HL-60 (cell line): ENCODE results near the gene TBXAS1.

Source experiments
- CTCF ChIP-seq: IDR thresholded peaks from one replicate; pipeline ENCODE4 v1.5.1; 2011; ENCODE audit warnings: low read length, control low read depth, inconsistent platforms; ENCODE audit not compliant: insufficient read depth
- POLR2AphosphoS5 ChIP-seq: IDR thresholded peaks from 2 replicates; pipeline ENCODE4 v1.6.1; 2012; ENCODE audit warnings: low read depth
- REST ChIP-seq: IDR thresholded peaks from 2 replicates; pipeline ENCODE4 v1.6.1; 2012; ENCODE audit warnings: low read depth; ENCODE audit not compliant: insufficient replicate concordance

GRCh38 chr7:139950881-139951525 is 121.9 kb downstream of the TBXAS1 start:
- no peak for TF ChIP-seq REST
- no peak for TF ChIP-seq CTCF
- no peak for TF ChIP-seq POLR2AphosphoS5
